OCI-LY3 (cell line): ENCODE measurements around the gene SH3RF3.

Experiments
- EZH2phosphoT487 ChIP-seq: fragments of 200-600 bp; shearing (Covaris generic); IDR thresholded peaks from 2 replicates; pipeline ENCODE4 v1.6.1; 2018; ENCODE audit warnings: antibody characterized with exemption, mixed run types, low read depth
- TF ChIP-seq, protein P1 (sequence below): fragments of 200-600, 300-600 bp; sonication (generic); IDR thresholded peaks from 2 replicates; pipeline ENCODE4 v1.5.1; 2014; ENCODE audit warnings: antibody characterized with exemption, low read length, low read depth

DNA sequence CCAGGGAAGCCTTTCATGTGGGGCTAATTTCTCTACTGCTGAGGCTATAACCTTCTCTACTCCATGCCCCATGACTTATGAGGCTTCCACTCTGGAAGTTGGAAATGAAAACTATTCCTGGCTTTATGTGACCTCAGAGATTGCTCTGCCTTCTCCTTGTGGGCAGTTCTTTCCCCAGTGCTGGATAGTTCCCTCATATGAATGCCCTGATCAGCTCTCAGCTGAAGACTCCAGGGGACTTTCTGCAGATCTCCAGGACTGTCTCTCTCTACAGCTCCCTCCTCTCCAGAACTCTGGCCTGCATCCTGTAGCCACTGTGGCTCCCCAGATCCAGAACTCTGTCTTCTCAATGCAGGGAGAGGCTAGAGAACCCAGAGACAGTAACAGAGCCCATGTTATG is 249.7 kb downstream of the SH3RF3 start:
- TF ChIP-seq, protein P1, sequence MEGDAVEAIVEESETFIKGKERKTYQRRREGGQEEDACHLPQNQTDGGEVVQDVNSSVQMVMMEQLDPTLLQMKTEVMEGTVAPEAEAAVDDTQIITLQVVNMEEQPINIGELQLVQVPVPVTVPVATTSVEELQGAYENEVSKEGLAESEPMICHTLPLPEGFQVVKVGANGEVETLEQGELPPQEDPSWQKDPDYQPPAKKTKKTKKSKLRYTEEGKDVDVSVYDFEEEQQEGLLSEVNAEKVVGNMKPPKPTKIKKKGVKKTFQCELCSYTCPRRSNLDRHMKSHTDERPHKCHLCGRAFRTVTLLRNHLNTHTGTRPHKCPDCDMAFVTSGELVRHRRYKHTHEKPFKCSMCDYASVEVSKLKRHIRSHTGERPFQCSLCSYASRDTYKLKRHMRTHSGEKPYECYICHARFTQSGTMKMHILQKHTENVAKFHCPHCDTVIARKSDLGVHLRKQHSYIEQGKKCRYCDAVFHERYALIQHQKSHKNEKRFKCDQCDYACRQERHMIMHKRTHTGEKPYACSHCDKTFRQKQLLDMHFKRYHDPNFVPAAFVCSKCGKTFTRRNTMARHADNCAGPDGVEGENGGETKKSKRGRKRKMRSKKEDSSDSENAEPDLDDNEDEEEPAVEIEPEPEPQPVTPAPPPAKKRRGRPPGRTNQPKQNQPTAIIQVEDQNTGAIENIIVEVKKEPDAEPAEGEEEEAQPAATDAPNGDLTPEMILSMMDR, result no peak
- no peak for TF ChIP-seq EZH2phosphoT487
